K562 (cell line): Measurements from ENCODE around the gene MTHFSD.

Source experiments
- ATF2 ChIP-seq: sonication (generic); formaldehyde crosslinking; IDR thresholded peaks from 2 replicates; pipeline ENCODE4 v1.8.1; 2022; ENCODE audit warnings: missing genetic modification reagents
- MAX ChIP-seq: sonication (generic); formaldehyde crosslinking; IDR thresholded peaks from 2 replicates; pipeline ENCODE4 v1.9.0; 2022; ENCODE audit warnings: mild to moderate bottlenecking, missing genetic modification reagents
- POLR2A ChIP-seq: fragments of 450-650 bp; conservative IDR thresholded peaks from 2 replicates; pipeline ENCODE4 v1.6.1; 2016
- TF ChIP-seq, protein P1 (sequence below), 3 experiments: IDR thresholded peaks in 2 of 3; conservative IDR thresholded peaks in 1 of 3; 2 replicates each; pipeline ENCODE4 v1.5.1; 2011 to 2012; ENCODE audit warnings: low read length in 3 of 3, mild to moderate bottlenecking in 3 of 3, control low read depth in 2 of 3, improper control_type of control experiment in 1 of 3, inconsistent platforms in 1 of 3, low read depth in 1 of 3, mixed read lengths in 1 of 3, moderate library complexity in 1 of 3; ENCODE audit not compliant: insufficient read depth in 2 of 3
- TF ChIP-seq, protein P2 (sequence below), 3 experiments: fragments of 200-800 bp in 1 of 3; sonication (Bioruptor generic) in 1 of 3; sonication (generic) in 1 of 3; formaldehyde crosslinking in 1 of 3; IDR thresholded peaks; 2 replicates each; pipeline versions ENCODE4 v1.6.1 to v1.8.0; 2016 to 2022; ENCODE audit warnings: mild to moderate bottlenecking in 2 of 3, missing compliant biosample characterization in 2 of 3, missing genetic modification characterization in 2 of 3, missing genetic modification reagents in 1 of 3

DNA sequence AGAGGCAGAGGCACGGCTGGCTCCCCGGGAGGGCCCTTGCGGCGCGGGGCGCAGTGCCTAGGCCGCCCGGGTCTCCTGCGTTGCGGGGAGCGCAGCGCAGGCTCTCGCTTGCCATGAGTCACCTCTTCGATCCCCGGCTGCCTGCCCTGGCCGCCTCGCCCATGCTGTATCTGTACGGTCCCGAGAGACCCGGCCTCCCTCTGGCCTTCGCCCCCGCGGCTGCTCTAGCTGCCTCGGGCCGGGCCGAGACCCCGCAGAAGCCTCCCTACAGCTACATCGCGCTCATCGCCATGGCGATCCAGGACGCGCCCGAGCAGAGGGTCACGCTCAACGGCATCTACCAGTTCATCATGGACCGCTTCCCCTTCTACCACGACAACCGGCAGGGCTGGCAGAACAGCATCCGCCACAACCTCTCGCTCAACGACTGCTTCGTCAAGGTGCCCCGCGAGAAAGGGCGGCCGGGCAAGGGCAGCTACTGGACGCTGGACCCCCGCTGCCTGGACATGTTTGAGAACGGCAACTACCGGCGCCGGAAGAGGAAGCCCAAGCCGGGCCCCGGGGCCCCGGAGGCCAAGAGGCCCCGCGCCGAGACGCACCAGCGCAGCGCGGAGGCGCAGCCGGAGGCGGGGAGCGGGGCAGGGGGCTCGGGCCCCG, 23.7 kb upstream of the MTHFSD start:
- TF ChIP-seq, protein P1, sequence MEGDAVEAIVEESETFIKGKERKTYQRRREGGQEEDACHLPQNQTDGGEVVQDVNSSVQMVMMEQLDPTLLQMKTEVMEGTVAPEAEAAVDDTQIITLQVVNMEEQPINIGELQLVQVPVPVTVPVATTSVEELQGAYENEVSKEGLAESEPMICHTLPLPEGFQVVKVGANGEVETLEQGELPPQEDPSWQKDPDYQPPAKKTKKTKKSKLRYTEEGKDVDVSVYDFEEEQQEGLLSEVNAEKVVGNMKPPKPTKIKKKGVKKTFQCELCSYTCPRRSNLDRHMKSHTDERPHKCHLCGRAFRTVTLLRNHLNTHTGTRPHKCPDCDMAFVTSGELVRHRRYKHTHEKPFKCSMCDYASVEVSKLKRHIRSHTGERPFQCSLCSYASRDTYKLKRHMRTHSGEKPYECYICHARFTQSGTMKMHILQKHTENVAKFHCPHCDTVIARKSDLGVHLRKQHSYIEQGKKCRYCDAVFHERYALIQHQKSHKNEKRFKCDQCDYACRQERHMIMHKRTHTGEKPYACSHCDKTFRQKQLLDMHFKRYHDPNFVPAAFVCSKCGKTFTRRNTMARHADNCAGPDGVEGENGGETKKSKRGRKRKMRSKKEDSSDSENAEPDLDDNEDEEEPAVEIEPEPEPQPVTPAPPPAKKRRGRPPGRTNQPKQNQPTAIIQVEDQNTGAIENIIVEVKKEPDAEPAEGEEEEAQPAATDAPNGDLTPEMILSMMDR (IDR thresholded peaks at IDR 0.05 in 2 of 3, conservative IDR thresholded peaks at IDR 0.05 in 1 of 3; ENCODE audit: insufficient read depth in 2 of 3, low read depth in 1 of 3, low read length in 3 of 3), result no peak
- TF ChIP-seq MAX (CRISPR knock-in tag), result no peak
- TF ChIP-seq, protein P2, sequence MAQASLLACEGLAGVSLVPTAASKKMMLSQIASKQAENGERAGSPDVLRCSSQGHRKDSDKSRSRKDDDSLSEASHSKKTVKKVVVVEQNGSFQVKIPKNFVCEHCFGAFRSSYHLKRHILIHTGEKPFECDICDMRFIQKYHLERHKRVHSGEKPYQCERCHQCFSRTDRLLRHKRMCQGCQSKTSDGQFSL (CRISPR knock-in tag; IDR thresholded peaks at IDR 0.05), result no peak
- TF ChIP-seq, protein P2 (tag; IDR thresholded peaks at IDR 0.05), result no peak
- TF ChIP-seq ATF2, result no peak
- TF ChIP-seq POLR2A, result no peak
